Endothelial cell (in vitro differentiated cells): ENCODE data around the gene SCG3. TPM values are rescaled to one million over a fixed set of nuclear protein-coding genes. Genes with fewer than 3 reads are reported as not detected.

Experiments
- DNase-seq: peaks from one replicate; pipeline ENCODE4 v3.0.0; 2021; ENCODE audit warnings: low spot score
- H3K27ac Mint-ChIP-seq: one replicate; pipeline ENCODE4 v1.8.0; 2021; ENCODE audit warnings: mixed read lengths, inconsistent platforms; ENCODE audit not compliant: unreplicated experiment
- H3K27me3 Mint-ChIP-seq: one replicate; pipeline ENCODE4 v1.8.0; 2021; ENCODE audit warnings: mild to moderate bottlenecking, moderate library complexity, mixed read lengths, inconsistent platforms; ENCODE audit not compliant: unreplicated experiment
- H3K36me3 Mint-ChIP-seq: one replicate; pipeline ENCODE4 v1.8.0; 2021; ENCODE audit warnings: mild to moderate bottlenecking, low read depth, mixed read lengths, inconsistent platforms; ENCODE audit not compliant: unreplicated experiment
- H3K4me1 Mint-ChIP-seq: one replicate; pipeline ENCODE4 v1.8.0; 2021; ENCODE audit warnings: mild to moderate bottlenecking, mixed read lengths, inconsistent platforms; ENCODE audit not compliant: unreplicated experiment
- H3K4me3 Mint-ChIP-seq: one replicate; pipeline ENCODE4 v1.8.0; 2021; ENCODE audit warnings: mild to moderate bottlenecking, mixed read lengths, inconsistent platforms; ENCODE audit not compliant: unreplicated experiment
- H3K9me3 Mint-ChIP-seq: one replicate; pipeline ENCODE4 v1.8.0; 2021; ENCODE audit warnings: mixed read lengths, inconsistent platforms; ENCODE audit not compliant: unreplicated experiment
- total RNA-seq: library from RNA; stranded (reverse); fragmentation: NEBNext Ultra II Directional; extraction: Animal tissue kit (Norgen Biotek cat#: 25700); gene quantifications from one replicate; pipeline ENCODE4 v1.2.1, GENCODE V29; 2021; ENCODE audit not compliant: unreplicated experiment
- TF ChIP-seq, protein P1 (sequence below): fragments of 200-600 bp; sonication (generic); IDR thresholded peaks from one replicate; pipeline ENCODE4 v1.5.0; 2021; ENCODE audit warnings: antibody characterized with exemption; ENCODE audit not compliant: unreplicated experiment

Gene SCG3
- total RNA-seq, 1 donor from 2014 or later = 37.0 TPM

DNA sequence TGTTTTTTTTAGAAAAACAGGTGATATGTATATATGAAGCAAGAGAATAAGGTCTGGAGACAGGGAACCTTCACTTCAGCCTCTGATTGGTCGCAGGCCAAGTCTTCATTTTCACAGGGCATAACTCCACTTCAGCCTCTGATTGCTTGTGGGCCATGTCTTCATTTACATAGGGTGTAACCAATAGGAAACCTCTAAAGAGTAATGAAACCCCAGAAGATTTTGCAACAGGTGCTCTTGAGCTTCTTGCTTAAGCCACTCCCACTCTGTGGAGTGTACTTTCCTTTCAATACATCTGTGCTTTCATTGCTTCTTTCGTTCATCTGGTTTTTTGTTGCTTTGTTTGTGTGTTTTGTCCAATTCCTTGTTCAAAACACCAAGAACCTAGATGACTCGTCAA is 22.6 kb upstream of the SCG3 start:
- Mint-ChIP-seq H3K4me3 (no peak overlapping the region), H3K36me3 (no peaks in the 10 kb centered on the region), H3K27me3 (no peaks in the 10 kb centered on the region), H3K9me3 (no peaks in the 10 kb centered on the region), H3K4me1 (no peaks in the 10 kb centered on the region), H3K27ac (no peak overlapping the region)
- TF ChIP-seq, protein P1, sequence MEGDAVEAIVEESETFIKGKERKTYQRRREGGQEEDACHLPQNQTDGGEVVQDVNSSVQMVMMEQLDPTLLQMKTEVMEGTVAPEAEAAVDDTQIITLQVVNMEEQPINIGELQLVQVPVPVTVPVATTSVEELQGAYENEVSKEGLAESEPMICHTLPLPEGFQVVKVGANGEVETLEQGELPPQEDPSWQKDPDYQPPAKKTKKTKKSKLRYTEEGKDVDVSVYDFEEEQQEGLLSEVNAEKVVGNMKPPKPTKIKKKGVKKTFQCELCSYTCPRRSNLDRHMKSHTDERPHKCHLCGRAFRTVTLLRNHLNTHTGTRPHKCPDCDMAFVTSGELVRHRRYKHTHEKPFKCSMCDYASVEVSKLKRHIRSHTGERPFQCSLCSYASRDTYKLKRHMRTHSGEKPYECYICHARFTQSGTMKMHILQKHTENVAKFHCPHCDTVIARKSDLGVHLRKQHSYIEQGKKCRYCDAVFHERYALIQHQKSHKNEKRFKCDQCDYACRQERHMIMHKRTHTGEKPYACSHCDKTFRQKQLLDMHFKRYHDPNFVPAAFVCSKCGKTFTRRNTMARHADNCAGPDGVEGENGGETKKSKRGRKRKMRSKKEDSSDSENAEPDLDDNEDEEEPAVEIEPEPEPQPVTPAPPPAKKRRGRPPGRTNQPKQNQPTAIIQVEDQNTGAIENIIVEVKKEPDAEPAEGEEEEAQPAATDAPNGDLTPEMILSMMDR = no peak
- DNase-seq = no peak

DNA sequence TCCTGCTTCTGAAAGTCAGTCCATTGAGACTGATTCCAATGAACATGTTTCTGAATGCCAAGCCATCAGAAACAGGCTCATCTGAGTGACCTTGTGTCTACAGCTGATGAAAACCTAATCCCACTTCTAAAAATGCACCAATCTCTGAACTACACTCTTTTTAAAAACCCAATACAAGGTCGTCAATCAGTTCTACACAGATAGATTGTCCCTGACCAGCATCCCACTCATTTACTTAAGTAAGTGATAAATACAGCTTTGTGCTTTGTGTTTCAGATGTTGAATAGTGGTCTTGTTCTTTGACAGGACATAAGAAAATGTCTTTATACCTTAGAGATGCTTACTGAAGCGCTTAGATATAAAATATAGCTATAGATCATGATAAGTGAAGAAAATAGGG is 20.2 kb upstream of the SCG3 start:
- Mint-ChIP-seq H3K27me3 (no peaks in the 10 kb centered on the region), H3K36me3 (no peaks in the 10 kb centered on the region), H3K27ac (no peak overlapping the region), H3K9me3 (no peaks in the 10 kb centered on the region), H3K4me3 (no peak overlapping the region), H3K4me1 (no peaks in the 10 kb centered on the region)
- DNase-seq = no peak
- TF ChIP-seq, protein P1 = no peak

DNA sequence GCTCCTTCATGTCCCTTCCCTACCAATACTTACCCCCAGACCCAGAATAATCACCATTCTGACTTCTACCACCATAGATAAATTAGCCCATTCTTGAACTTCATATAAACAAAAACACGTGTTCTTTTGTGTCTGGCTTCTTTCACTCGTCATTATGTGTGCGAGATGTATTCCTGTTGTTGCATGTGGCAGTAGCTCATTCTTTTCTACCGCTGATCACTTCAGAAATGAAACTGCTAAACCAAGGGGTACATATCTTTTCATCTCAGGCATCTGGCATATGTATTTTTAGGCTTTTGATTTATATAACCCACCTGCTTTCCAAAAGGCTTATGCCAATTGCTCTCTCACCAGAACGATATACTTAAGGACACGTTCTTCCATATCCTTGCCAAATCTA is 13.8 kb upstream of the SCG3 start:
- Mint-ChIP-seq H3K36me3 (no peaks in the 10 kb centered on the region), H3K4me1 (peaks cover 4% of the 10 kb centered on the region), H3K27me3 (no peaks in the 10 kb centered on the region), H3K27ac (no peak overlapping the region), H3K9me3 (no peaks in the 10 kb centered on the region), H3K4me3 (no peak overlapping the region)
- no peak for DNase-seq
- TF ChIP-seq, protein P1 = no peak

DNA sequence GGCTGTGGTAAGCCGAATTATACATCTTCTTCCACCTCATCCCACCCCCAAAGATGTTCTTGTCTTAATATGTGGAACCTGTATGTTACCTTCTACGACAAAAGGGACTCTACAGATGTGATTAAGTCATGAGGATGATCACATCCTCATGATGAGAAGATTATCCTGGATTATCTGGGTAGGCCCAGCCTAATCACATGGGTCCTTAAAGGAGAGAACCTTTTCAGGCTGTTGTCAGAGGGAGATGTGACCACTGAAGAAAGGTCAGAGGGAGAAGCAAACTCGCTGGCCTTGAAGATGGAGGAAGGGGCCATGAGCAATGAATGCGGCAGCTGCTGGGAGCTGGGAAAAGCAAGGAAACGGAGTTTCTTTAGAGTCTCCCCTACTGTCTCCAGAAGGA is 12.9 kb upstream of the SCG3 start:
- Mint-ChIP-seq H3K36me3 (no peaks in the 10 kb centered on the region), H3K27ac (no peak overlapping the region), H3K4me1 (peaks cover 6% of the 10 kb centered on the region), H3K9me3 (no peaks in the 10 kb centered on the region), H3K4me3 (no peak overlapping the region), H3K27me3 (peaks cover under 1% of the 10 kb centered on the region)
- TF ChIP-seq, protein P1 = no peak
- no peak for DNase-seq

DNA sequence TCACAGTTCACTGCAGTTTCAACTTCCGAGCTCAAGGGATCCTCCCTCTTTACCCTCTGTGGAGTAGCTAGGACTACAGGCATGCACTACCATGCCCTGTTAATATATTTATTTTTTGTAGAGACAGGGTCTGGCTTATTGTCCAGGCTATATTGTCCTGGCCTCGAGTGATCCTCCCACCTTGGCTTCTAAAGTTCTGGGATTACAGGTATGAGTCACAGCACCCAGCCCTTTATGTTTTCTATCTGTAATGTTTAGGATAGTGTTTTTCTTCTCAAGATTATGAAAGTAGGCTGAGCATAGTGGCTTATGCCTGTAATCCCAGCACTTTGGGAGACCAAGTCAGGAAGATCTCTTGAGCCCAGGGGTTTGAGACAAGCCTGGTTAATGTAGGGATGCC is 11.9 kb upstream of the SCG3 start:
- TF ChIP-seq, protein P1 = no peak
- no peaks in the 10 kb centered on the region for H3K36me3 Mint-ChIP-seq
- H3K27me3 Mint-ChIP-seq = peaks cover 2% of the 10 kb centered on the region
- no peaks in the 10 kb centered on the region for H3K9me3 Mint-ChIP-seq
- DNase-seq = no peak
- H3K4me1 Mint-ChIP-seq = peaks cover 8% of the 10 kb centered on the region
- H3K27ac Mint-ChIP-seq = no peak overlapping the region
- H3K4me3 Mint-ChIP-seq = no peak overlapping the region
